ENCODE measurements around the gene HRAS.

HRAS gene

DNA sequence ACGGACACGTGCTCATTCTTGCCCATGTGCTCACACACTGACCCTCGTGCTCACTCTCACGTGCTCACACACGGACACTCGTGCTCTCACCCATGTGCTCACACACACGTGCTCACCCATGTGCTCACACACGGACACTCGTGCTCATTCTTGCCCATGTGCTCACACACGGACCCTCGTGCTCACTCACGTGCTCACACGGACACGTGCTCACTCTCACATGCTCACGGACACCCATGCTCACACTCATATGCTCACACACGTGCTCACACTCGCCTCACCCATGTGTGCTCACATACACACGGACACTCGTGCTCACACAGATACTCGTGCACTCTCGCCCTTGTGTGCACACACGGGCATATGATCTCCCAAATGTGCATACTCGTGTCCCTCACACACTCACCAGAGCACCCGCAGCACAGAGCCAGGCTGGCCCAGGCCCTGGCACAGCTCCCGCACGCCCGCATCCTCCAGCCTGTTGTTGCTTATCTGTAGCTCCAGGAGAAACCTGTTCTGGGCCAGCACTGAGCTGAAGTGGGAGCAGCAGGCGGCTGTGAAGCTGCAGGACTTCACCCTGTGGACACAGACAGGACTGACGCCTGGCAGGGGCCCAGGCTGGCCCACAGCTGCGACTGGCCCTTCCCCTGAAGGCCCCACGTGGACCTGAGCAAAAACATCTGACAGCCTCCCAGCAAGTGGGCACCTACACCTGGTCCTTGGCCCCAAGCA, 37.6 kb downstream of the HRAS start:
- in situ Hi-C loops (cut with HindIII; ENCODE audit: low sequenced_read_pairs): no loop called here

DNA sequence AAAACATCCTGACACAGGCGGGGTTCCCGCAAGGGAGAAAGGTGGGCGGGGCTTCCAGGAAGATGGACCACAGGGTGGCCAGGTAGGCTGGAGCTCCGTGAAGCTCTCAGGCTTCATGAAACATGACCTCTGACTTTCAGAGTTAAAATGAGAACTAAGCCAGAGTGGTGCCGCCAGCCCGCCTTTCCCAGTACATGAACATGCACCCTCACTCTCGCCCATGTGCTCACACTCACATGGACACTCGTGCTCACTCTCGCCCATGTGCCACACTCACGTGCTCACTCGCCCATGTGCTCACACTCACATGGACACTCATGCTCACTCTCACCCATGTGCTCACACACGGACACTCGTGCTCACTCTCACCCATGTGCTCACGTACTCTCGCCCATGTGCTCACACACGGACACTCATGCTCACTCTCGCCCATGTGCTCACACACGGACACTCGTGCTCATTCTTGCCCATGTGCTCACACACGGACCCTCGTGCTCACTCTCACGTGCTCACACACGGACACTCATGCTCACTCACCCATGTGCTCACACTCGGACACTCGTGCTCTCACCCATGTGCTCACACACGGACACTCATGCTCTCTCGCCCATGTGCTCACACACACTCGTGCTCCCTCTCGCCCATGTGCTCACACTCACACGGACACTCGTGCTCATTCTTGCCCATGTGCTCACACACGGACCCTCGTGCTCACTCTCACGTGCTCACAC, 38.4 kb downstream of the HRAS start:
- in situ Hi-C loops (cut with HindIII; ENCODE audit: low sequenced_read_pairs): no loop called here

DNA sequence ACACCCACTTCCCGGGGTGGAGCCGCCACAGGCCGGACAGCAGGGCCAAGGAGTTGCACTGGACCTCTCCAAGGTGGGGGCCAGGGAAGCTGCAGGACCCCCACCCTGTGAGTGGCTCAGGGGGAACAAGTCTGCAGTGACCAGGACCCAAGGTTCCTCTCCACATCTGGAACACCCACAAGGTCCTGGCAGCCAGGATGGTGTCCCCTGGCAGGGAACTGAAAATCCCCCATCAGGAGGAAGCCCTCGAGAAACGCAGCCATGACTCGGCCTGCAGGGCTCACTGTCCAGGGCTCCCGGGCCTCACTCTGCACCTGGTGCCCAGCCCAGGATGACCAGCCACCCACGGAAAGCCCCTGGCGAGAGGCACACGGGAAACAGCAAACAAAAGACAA, 39.8 kb downstream of the HRAS start:
- in situ Hi-C loops (cut with HindIII; ENCODE audit: low sequenced_read_pairs): no loop called here

GRCh38 chr11:494761-495536, 40.4 kb downstream of the HRAS start:
- in situ Hi-C loops (cut with HindIII; ENCODE audit: low sequenced_read_pairs): no loop called here

DNA sequence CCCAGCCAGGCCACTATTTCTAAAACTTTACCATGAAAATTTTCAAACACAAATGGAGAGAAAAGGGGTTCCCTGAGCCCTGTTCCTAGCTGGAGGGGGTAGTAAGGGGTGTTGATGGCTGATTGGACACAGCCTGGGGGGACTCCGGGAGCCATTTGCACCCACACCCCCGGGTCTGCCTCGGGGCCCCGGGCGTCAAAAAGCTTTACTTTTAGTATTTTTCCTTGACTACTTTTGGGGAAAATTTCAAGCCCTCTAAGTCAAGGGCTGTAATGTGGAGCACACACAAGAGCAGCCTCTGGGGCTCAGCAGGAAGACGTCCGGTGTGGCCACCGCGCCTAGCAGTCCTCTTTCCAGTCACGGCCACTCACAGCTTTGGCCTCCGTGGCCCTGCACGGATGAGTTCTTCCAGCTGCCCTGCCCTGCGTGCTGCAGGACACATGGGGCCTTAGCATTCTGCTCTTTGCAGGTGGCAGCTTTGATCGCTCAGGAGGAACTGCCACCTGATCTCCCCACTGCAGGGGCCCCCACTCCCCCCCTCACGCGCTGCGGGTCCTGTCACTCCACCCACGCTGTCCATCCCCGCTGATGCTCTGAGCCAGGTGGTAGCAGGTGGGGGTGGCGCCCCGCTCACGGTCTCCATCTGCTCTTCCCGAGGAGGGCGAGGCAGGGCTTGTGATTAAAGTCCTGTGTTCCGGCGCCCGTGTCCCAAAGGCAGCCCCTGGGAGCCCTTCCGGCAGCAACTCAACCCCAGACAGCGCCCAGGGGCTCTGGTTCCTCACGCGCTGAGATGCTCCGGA, 42.7 kb downstream of the HRAS start:
- in situ Hi-C loops (cut with HindIII; ENCODE audit: low sequenced_read_pairs): no loop called here

GRCh38 chr11:491358-491757, 44.0 kb downstream of the HRAS start:
- in situ Hi-C loops (cut with HindIII; ENCODE audit: low sequenced_read_pairs): no loop called here

DNA sequence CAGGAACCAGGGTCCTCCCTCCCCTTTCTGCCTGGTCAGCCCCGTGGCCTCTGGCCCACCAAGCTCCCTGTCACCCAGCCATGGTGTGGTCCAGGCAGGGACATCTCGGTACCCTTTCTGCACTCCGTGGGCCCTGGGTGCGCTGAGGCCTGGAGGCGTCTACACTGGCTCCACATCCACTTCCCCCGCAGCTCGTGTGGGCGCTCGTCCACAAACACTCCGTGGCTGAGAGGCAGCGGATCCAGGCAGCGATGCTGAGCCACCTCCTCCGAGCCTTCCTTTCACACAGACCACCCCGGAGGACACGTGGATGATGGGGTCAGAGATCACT, 44.5 kb downstream of the HRAS start:
- in situ Hi-C loops (cut with HindIII; ENCODE audit: low sequenced_read_pairs): no loop called here

- in situ Hi-C loops (cut with HindIII; ENCODE audit: low sequenced_read_pairs): no loop called here
These were observed 45.0 kb downstream of the HRAS start for GRCh38 chr11:490186-490929.

- in situ Hi-C loops (cut with HindIII; ENCODE audit: low sequenced_read_pairs): no loop called here
These were observed 45.7 kb downstream of the HRAS start for GRCh38 chr11:489610-490185.

GRCh38 chr11:488992-489391, 46.4 kb downstream of the HRAS start:
- in situ Hi-C loops (cut with HindIII; ENCODE audit: low sequenced_read_pairs): no loop called here

GRCh38 chr11:488579-488978, 46.8 kb downstream of the HRAS start:
- in situ Hi-C loops (cut with HindIII; ENCODE audit: low sequenced_read_pairs): no loop called here

GRCh38 chr11:488062-488461, 47.3 kb downstream of the HRAS start:
- in situ Hi-C loops (cut with HindIII; ENCODE audit: low sequenced_read_pairs): no loop called here

- in situ Hi-C loops (cut with HindIII; ENCODE audit: low sequenced_read_pairs): no loop called here
These were observed 47.8 kb downstream of the HRAS start for GRCh38 chr11:487571-488021.

DNA sequence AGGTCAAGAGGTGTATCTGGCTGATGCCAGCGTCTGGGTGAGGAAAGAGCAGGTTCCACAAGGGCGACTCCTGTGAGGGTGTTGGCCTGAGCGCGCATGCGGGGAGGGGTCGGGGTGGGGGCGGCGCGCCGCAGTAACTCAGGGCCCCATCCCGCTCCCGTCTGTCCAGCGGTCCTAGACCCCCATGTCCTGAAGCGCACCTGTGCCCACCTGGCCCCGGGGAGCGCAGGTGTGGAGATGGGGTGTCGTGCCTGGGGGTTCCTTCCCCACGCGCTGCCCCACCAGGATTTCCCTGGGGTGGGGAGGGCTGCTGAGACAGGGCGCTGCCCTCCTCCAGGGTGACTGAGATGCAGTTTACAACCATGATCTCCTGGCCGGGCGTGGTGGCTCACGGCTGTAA, 49.2 kb downstream of the HRAS start:
- in situ Hi-C loops (cut with HindIII; ENCODE audit: low sequenced_read_pairs): no loop called here

DNA sequence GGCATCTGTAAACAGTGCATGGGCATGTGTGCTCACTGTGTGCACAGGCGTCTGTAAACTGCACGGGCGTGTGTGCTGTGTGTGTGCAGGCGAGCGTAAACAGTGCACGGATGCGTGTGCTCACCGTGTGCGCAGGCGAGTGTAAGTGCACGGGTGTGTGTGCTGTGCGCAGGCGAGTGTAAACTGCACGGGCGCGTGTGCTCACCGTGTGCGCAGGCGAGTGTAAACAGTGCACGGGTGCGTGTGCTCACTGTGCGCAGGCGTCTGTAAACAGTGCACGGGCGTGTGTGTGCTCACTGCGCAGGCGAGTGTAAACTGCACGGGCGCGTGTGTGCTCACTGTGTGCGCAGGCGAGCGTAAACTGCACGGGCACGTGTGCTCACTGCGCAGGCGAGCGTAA, 50.8 kb downstream of the HRAS start:
- in situ Hi-C loops (cut with HindIII; ENCODE audit: low sequenced_read_pairs): no loop called here
